ENCODE measurements around the gene ENTREP1. TPM values are rescaled to one million over a fixed set of nuclear protein-coding genes. Genes with fewer than 3 reads are reported as not detected.

The ENTREP1 gene
- total and polyA plus RNA-seq, 2 of the 4 experiments (the other 2 are of a cell fraction) = not detected

- Histone ChIP-seq H4K20me1 (ENCODE audit: insufficient read depth, low read length) (no peaks in the 10 kb centered on the region), H2AFZ (replicated peaks; ENCODE audit: low read length, poor library complexity) (no peak overlapping the region), H3K23ac (ENCODE audit: low read depth, low read length) (no peak overlapping the region), H3K4me1 (ENCODE audit: control insufficient read depth, insufficient read depth, low read length) (no peaks in the 10 kb centered on the region), H3K9me1 (ENCODE audit: insufficient read depth, low read length) (no peaks in the 10 kb centered on the region), H4K8ac (ENCODE audit: low read depth in 2 of 2, low read length in 2 of 2) (no peak overlapping the region), H3K9ac (ENCODE audit: low read depth, low read length) (no peak overlapping the region), H2AK9ac (replicated peaks; ENCODE audit: low read depth, low read length, poor library complexity) (no peak overlapping the region), H3K36me3 (ENCODE audit: control insufficient read depth, insufficient read depth, low read length) (no peaks in the 10 kb centered on the region), H2BK5ac (ENCODE audit: low read depth, low read length, poor library complexity, severe bottlenecking) (no peak overlapping the region), H2BK20ac (ENCODE audit: low read depth, low read length) (no peak overlapping the region), H3K56ac (ENCODE audit: extremely low read depth, insufficient read depth, low read length) (no peak overlapping the region), H3K18ac (ENCODE audit: low read depth, low read length) (no peak overlapping the region), H3K27me3 (ENCODE audit: control insufficient read depth, insufficient read depth, low read length) (peaks cover 3% of the 10 kb centered on the region; the same call in 1 of the 2 replicates), H2BK120ac (ENCODE audit: low read depth, low read length) (no peak overlapping the region), H3K4me2 (ENCODE audit: low read depth, low read length) (no peak overlapping the region), H3K4me3 (ENCODE audit: insufficient read depth, low read depth, low read length) (no peak overlapping the region), H2BK15ac (ENCODE audit: low read depth, low read length) (no peak overlapping the region), H3K14ac (replicated peaks; ENCODE audit: low read depth, low read length) (no peak overlapping the region), H3K27ac (ENCODE audit: insufficient read depth, low read length) (no peak overlapping the region), H4K91ac (ENCODE audit: insufficient read depth, low read depth, low read length) (no peak overlapping the region), H3K9me3 (ENCODE audit: control insufficient read depth, insufficient read depth, low read length) (no peaks in the 10 kb centered on the region), H3K79me1 (ENCODE audit: low read depth in 1 of 2, low read length in 2 of 2) (no peaks in the 10 kb centered on the region), H2AK5ac (ENCODE audit: low read depth, low read length) (no peak overlapping the region), H4K5ac (ENCODE audit: low read depth, low read length) (no peak overlapping the region), H3K4ac (ENCODE audit: low read depth, low read length) (no peak overlapping the region)
- TF ChIP-seq RAD21 (IDR thresholded peaks at IDR 0.05; ENCODE audit: low read length) (no peak), RFX5 (IDR thresholded peaks at IDR 0.05; ENCODE audit: low read depth, low read length) (no peak), SMC3 (IDR thresholded peaks at IDR 0.05; ENCODE audit: low read depth, low read length) (no peak), CHD1 (IDR thresholded peaks at IDR 0.05; ENCODE audit: low read depth, low read length) (no peak), BHLHE40 (IDR thresholded peaks at IDR 0.05; ENCODE audit: low read depth, low read length) (no peak), USF2 (IDR thresholded peaks at IDR 0.05; ENCODE audit: low read depth, low read length) (no peak), CTCF (conservative IDR thresholded peaks at IDR 0.05; ENCODE audit: low read depth, low read length) (no peak), MXI1 (IDR thresholded peaks at IDR 0.05; ENCODE audit: borderline replicate concordance, low read depth, low read length) (no peak), MAFK (IDR thresholded peaks at IDR 0.05; ENCODE audit: low read depth, low read length) (no peak), MAZ (IDR thresholded peaks at IDR 0.05; ENCODE audit: borderline replicate concordance, low read depth, low read length) (no peak), POLR2A (IDR thresholded peaks at IDR 0.05; ENCODE audit: low read depth, low read length) (no peak), NFE2L2 (IDR thresholded peaks at IDR 0.05; ENCODE audit: low read depth, low read length) (no peak), RCOR1 (IDR thresholded peaks at IDR 0.05; ENCODE audit: insufficient replicate concordance, low read length) (no peak), FOS (IDR thresholded peaks at IDR 0.05; ENCODE audit: low read depth, low read length) (no peak)
- ATAC-seq (ENCODE audit: low read depth) = no peak
- WGBS, 2 experiments (ENCODE audit: extremely low coverage in 2 of 2, insufficient read length in 1 of 2) = no CpG with 5 or more reads among the region's 2 CpGs
- intact Hi-C loops (cut with micrococcal nuclease) (loop anchor here (10.0 kb wide), 1 partner anchor 358 kb away; no protein-coding TSS in a partner anchor), in situ Hi-C loops (cut with MboI; ENCODE audit: low sequenced_read_pairs) (no loop called here), dilution Hi-C loops (cut with HindIII; ENCODE audit: low sequenced_read_pairs, unreplicated experiment) (no loop called here)
- ChIA-PET POLR2A (ENCODE audit: unreplicated experiment) (no interaction called here), CTCF (interaction anchor here (0.6 kb wide), 1 partner anchor 1014 kb away, joined by 5 read pairs; no protein-coding TSS in a partner anchor)
- BruUV-seq (replicated peaks) = no TSS peak
- DNase-seq = no peak
Observed at GRCh38 chr9:69283003-69283402, 42.0 kb upstream of the ENTREP1 start.

All from IMR-90 (cell line).